SK-N-SH (cell line): ENCODE measurements around the gene ACTR2. TPM values are rescaled to one million over a fixed set of nuclear protein-coding genes. Genes with fewer than 3 reads are reported as not detected.

ENCODE experiments used
- CTCF ChIA-PET: fragments of 300-600, 350-600 bp; formaldehyde crosslinking; extraction: SDS; loops from one replicate; lab custom pipeline; 2021; lab: Yijun Ruan, JAX
- POLR2A ChIA-PET: fragments of 350-600 bp; sonication (Branson Sonifier 250); formaldehyde crosslinking; extraction: SDS; loops from one replicate; lab custom pipeline; 2020; ENCODE audit warnings: antibody characterized with exemption, inconsistent platforms; lab: Yijun Ruan, JAX
- DNase-seq: peaks from one replicate; pipeline ENCODE4 v3.0.0; 2012
- H2AFZ ChIP-seq: fragments of 200-600 bp; sonication (generic); 2 replicates; pipeline ENCODE4 v1.8.1; 2016; ENCODE audit warnings: antibody characterized with exemption, mild to moderate bottlenecking, low read depth
- H3F3A ChIP-seq: fragments of 200-600 bp; sonication (generic); replicated peaks from 2 replicates; pipeline ENCODE3; 2016; ENCODE audit warnings: antibody characterized with exemption, mild to moderate bottlenecking; ENCODE audit not compliant: insufficient read depth
- H3K27ac ChIP-seq, 2 experiments: fragments of 200-500 bp in 1 of 2; fragments of 200-600 bp in 1 of 2; sonication (Bioruptor generic) in 1 of 2; sonication (generic), shearing (Covaris generic) in 1 of 2; 2 replicates each; pipeline versions ENCODE4 v1.5.1 to v1.6.1; 2014 to 2016; ENCODE audit warnings: low read depth in 2 of 2, inconsistent platforms in 1 of 2, low read length in 1 of 2, mild to moderate bottlenecking in 1 of 2, mixed read lengths in 1 of 2
- H3K27me3 ChIP-seq: fragments of 200-600 bp; sonication (generic), shearing (Covaris generic); 2 replicates; pipeline ENCODE4 v1.6.1; 2016; ENCODE audit warnings: mixed run types; ENCODE audit not compliant: insufficient read depth
- H3K36me3 ChIP-seq, 2 experiments: fragments of 200-500 bp in 1 of 2; fragments of 200-600 bp in 1 of 2; sonication (Bioruptor generic) in 1 of 2; sonication (generic) in 1 of 2; replicated peaks in 1 of 2; 2 replicates each; pipeline versions ENCODE3 to v1.5.1; 2014 to 2016; ENCODE audit warnings: low read length in 1 of 2, mild to moderate bottlenecking in 1 of 2; ENCODE audit not compliant: insufficient read depth in 2 of 2, control insufficient read depth in 1 of 2
- H3K4me1 ChIP-seq, 2 experiments: fragments of 200-500 bp in 1 of 2; fragments of 200-600 bp in 1 of 2; sonication (Bioruptor generic) in 1 of 2; sonication (generic), shearing (Covaris generic) in 1 of 2; 2 replicates each; pipeline versions ENCODE4 v1.5.1 to v1.6.1; 2014 to 2016; ENCODE audit warnings: low read depth in 1 of 2, low read length in 1 of 2, mixed run types in 1 of 2; ENCODE audit not compliant: insufficient read depth in 2 of 2, control insufficient read depth in 1 of 2
- H3K4me2 ChIP-seq: fragments of 200-600 bp; sonication (generic), shearing (Covaris generic); 2 replicates; pipeline ENCODE4 v1.6.1; 2017; ENCODE audit warnings: mixed run types
- H3K4me3 ChIP-seq, 2 experiments: fragments of 200-500 bp in 1 of 2; fragments of 200-600 bp in 1 of 2; sonication (Bioruptor generic) in 1 of 2; sonication (generic), shearing (Covaris generic) in 1 of 2; 2 replicates each; pipeline versions ENCODE4 v1.5.1 to v1.8.1; 2014 to 2016; ENCODE audit warnings: low read depth in 2 of 2, inconsistent platforms in 1 of 2, low read length in 1 of 2, mild to moderate bottlenecking in 1 of 2, mixed read lengths in 1 of 2, moderate library complexity in 1 of 2
- H3K79me2 ChIP-seq: fragments of 200-600 bp; sonication (generic); 2 replicates; pipeline ENCODE4 v1.8.1; 2017; ENCODE audit warnings: mild to moderate bottlenecking; ENCODE audit not compliant: insufficient read depth
- H3K9ac ChIP-seq: fragments of 200-600 bp; sonication (generic); 2 replicates; pipeline ENCODE4 v1.6.1; 2017; ENCODE audit warnings: mixed run types
- H3K9me2 ChIP-seq: fragments of 200-600 bp; sonication (generic); 2 replicates; pipeline ENCODE4 v1.6.1; 2017; ENCODE audit warnings: mixed run types
- H3K9me3 ChIP-seq: fragments of 200-600 bp; sonication (generic); 2 replicates; pipeline ENCODE4 v1.6.1; 2017; ENCODE audit warnings: mixed run types, mild to moderate bottlenecking, moderate library complexity
- H4K20me1 ChIP-seq: fragments of 200-600 bp; sonication (generic); 2 replicates; pipeline ENCODE4 v1.6.1; 2017; ENCODE audit warnings: mild to moderate bottlenecking, mixed run types; ENCODE audit not compliant: insufficient read depth
- EP300 ChIP-seq, 2 experiments: IDR thresholded peaks; 2 replicates each; pipeline versions ENCODE4 v1.4.0 to v1.6.1; 2012; ENCODE audit warnings: borderline replicate concordance in 1 of 2, low read depth in 1 of 2, low read length in 1 of 2
- FOSL2 ChIP-seq: IDR thresholded peaks from 2 replicates; pipeline ENCODE4 v1.4.0; 2012; ENCODE audit warnings: low read depth, mild to moderate bottlenecking, moderate library complexity, borderline replicate concordance
- FOXJ3 ChIP-seq: sonication (generic); formaldehyde crosslinking; IDR thresholded peaks from 2 replicates; pipeline ENCODE4 v1.5.1; 2020; ENCODE audit warnings: mild to moderate bottlenecking, missing genetic modification reagents
- FOXM1 ChIP-seq: IDR thresholded peaks from 2 replicates; pipeline ENCODE4 v1.4.0; 2012; ENCODE audit warnings: low read depth, mild to moderate bottlenecking
- MEF2A ChIP-seq: IDR thresholded peaks from 2 replicates; pipeline ENCODE4 v1.4.0; 2012; ENCODE audit warnings: low read depth, borderline replicate concordance
- PBX3 ChIP-seq: IDR thresholded peaks from 2 replicates; pipeline ENCODE4; 2012
- REST ChIP-seq: IDR thresholded peaks from 2 replicates; pipeline ENCODE4 v1.6.1; 2012; ENCODE audit warnings: mild to moderate bottlenecking, low read depth, low read length, moderate library complexity
- RXRA ChIP-seq: IDR thresholded peaks from 2 replicates; pipeline ENCODE4 v1.4.0; 2012; ENCODE audit warnings: low read depth, mild to moderate bottlenecking, borderline replicate concordance
- USF1 ChIP-seq: IDR thresholded peaks from 2 replicates; pipeline ENCODE4 v1.4.0; 2012; ENCODE audit warnings: low read depth, borderline replicate concordance
- USF2 ChIP-seq: fragments of 150-350 bp; IDR thresholded peaks from 2 replicates; pipeline ENCODE4 v1.6.1; 2017; ENCODE audit warnings: antibody characterized with exemption, low read length, low read depth, borderline replicate concordance
- YY1 ChIP-seq: IDR thresholded peaks from 2 replicates; pipeline ENCODE4 v1.4.0; 2012; ENCODE audit warnings: low read depth, mild to moderate bottlenecking
- ZBTB33 ChIP-seq: IDR thresholded peaks from 2 replicates; pipeline ENCODE4 v1.4.0; 2012; ENCODE audit warnings: low read depth, borderline replicate concordance
- WGBS: methylation state at CpG from one replicate; pipeline ENCODE4 v1.1.6; 2017; ENCODE audit warnings: low lambda C conversion rate; 5-methylcytosine and 5-hydroxymethylcytosine counted together
- polyA plus RNA-seq, 3 experiments: library from polyadenylated mRNA; depleted of rRNA; stranded (reverse); fragments of >200 nt; gene quantifications; 2 replicates each; pipeline ENCODE4 v1.2.3, GENCODE V29; 2012

ACTR2 gene
- polyA plus RNA-seq, 1 of the 3 experiments (the other 2 are of a cell fraction) = 53.0 TPM

GRCh38 chr2:65268957-65269356, 41.3 kb downstream of the ACTR2 start:
- H2AFZ ChIP-seq = no peak overlapping the region
- peaks cover 35% of the 10 kb centered on the region for H3F3A ChIP-seq
- H3K79me2 ChIP-seq = peaks cover 57% of the 10 kb centered on the region
- ChIA-PET POLR2A (interaction anchor here (1.1 kb wide), 1 partner anchor 168 kb away, joined by 3 read pairs; no protein-coding TSS in a partner anchor), CTCF (interaction anchor here (1.1 kb wide), 1 partner anchor 88 kb away, joined by 3 read pairs; no protein-coding TSS in a partner anchor)
- no peak overlapping the region for H3K4me3 ChIP-seq
- peaks cover 69 to 86% of the 10 kb centered on the region in 2 experiments for H3K36me3 ChIP-seq
- H3K9me2 ChIP-seq = no peaks in the 10 kb centered on the region
- no peak for TF ChIP-seq FOXJ3 (CRISPR knock-in tag)
- no peak for TF ChIP-seq YY1
- no peak for TF ChIP-seq PBX3
- TF ChIP-seq ZBTB33 = no peak
- TF ChIP-seq FOSL2 = no peak
- 89% methylated on average over 4 of the region's 4 CpGs for WGBS
- no peaks in the 10 kb centered on the region for H3K9me3 ChIP-seq
- H3K27ac ChIP-seq = no peak overlapping the region
- H3K27me3 ChIP-seq = no peaks in the 10 kb centered on the region
- H3K4me2 ChIP-seq = no peak overlapping the region
- peaks cover 2 to 11% of the 10 kb centered on the region in 2 experiments; a peak in 3 of 4 replicates for H3K4me1 ChIP-seq
- DNase-seq = no peak
- no peak overlapping the region for H3K9ac ChIP-seq
- peaks cover 32% of the 10 kb centered on the region for H4K20me1 ChIP-seq

- ChIA-PET POLR2A (no interaction called here), CTCF (interaction anchor here (1.4 kb wide), 1 partner anchor 163 kb away, joined by 4 read pairs; no protein-coding TSS in a partner anchor)
- TF ChIP-seq EP300 (IDR thresholded peaks at IDR 0.05; ENCODE audit: borderline replicate concordance in 1 of 2, low read depth in 1 of 2, low read length in 1 of 2) (no peak), RXRA (no peak), MEF2A (no peak), REST (no peak), FOXM1 (no peak), USF2 (no peak), USF1 (no peak)
These were observed 45.7 kb downstream of the ACTR2 start for GRCh38 chr2:65273344-65273743.

More at GRCh38 chr2:65273344-65273743, 45.7 kb downstream of the ACTR2 start:
- Histone ChIP-seq H3K27ac (no peak overlapping the region), H3K4me3 (no peak overlapping the region), H3K9me2 (no peaks in the 10 kb centered on the region), H3K4me2 (no peak overlapping the region), H3K4me1 (peaks cover 0 to 20% of the 10 kb centered on the region in 2 experiments; a peak in 1 of 4 replicates), H2AFZ (no peak overlapping the region), H3K9me3 (no peaks in the 10 kb centered on the region), H3K36me3 (peaks cover 42 to 60% of the 10 kb centered on the region in 2 experiments), H4K20me1 (no peaks in the 10 kb centered on the region), H3F3A (peaks cover 30% of the 10 kb centered on the region), H3K79me2 (peaks cover 17% of the 10 kb centered on the region), H3K27me3 (no peaks in the 10 kb centered on the region), H3K9ac (no peak overlapping the region)
- no peak for DNase-seq
- WGBS = 97% methylated on average over 8 of the region's 8 CpGs
